ENCODE data around the gene ATP12A. TPM values are rescaled to one million over a fixed set of nuclear protein-coding genes. Genes with fewer than 3 reads are reported as not detected.
A peak's percentile ranks its signal among the peaks of the same experiment; 100 is the strongest.
"Not testable (repeated sequence)": the region's sequence is repeated elsewhere in the genome, so short reads cannot be mapped to it uniquely, and the experiment has no call there.

Gene ATP12A
- total RNA-seq, 2 donors from 2014 or later = not detected

DNA sequence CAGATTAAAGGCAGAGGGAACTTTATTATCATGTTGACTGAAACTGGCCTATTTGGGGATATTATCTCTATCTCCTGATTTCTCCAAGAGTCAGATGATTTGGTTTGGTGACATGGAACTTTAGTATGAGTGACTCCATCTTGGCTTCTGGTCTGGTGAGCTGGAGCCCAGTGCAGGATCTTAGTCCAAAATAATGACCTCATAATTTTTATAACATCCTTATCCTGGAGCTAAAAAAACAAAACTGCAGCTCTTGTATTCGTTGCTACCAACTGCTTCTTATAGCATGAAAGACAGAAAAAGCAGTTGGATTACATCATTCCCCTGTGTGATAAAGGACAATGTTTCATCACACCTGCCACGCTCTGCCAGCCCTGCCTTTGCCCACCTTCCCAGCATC, 44.5 kb downstream of the ATP12A start:
- DNase-seq (ENCODE audit: low spot score) = no peak
- no peak for TF ChIP-seq CTCF (IDR thresholded peaks at IDR 0.05)
- Histone ChIP-seq H3K27ac (no peak overlapping the region), H3K4me1 (no peaks in the 10 kb centered on the region), H3K9me3 (no peaks in the 10 kb centered on the region), H3K27me3 (no peaks in the 10 kb centered on the region), H3K36me3 (no peaks in the 10 kb centered on the region), H3K4me3 (no peak overlapping the region)

DNA sequence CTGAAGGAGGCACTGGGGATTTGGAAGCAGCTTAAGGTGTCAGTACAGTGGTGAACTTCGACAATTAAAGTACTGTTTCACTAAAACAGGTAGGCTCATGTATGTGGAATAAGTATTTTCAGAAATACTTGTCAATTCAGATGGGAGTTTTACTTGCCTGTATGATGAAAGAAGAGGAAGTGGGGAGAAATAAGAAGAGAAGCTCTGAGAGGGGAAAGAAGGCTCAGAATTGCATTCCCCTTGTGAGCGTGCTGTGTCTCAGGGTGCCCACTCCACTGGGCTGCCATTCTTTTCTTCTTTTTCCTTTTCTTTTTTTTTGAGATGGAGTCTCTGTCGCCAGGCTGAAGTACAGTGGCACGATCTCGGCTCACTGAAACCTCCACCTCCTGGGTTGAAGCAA, 45.2 kb downstream of the ATP12A start:
- TF ChIP-seq CTCF (IDR thresholded peaks at IDR 0.05) = no peak
- H3K36me3 ChIP-seq = no peaks in the 10 kb centered on the region
- H3K27me3 ChIP-seq = no peaks in the 10 kb centered on the region
- H3K27ac ChIP-seq = no peak overlapping the region
- H3K4me1 ChIP-seq = no peaks in the 10 kb centered on the region
- DNase-seq (ENCODE audit: low spot score) = no peak
- H3K4me3 ChIP-seq = no peak overlapping the region
- no peaks in the 10 kb centered on the region for H3K9me3 ChIP-seq

GRCh38 chr13:24727731-24728601, 47.8 kb downstream of the ATP12A start:
- no peak overlapping the region for H3K4me3 ChIP-seq
- H3K4me1 ChIP-seq = no peaks in the 10 kb centered on the region
- peaks cover 0 to 5% of the 10 kb centered on the region in 2 donors for H3K9me3 ChIP-seq
- no peaks in the 10 kb centered on the region for H3K36me3 ChIP-seq
- no peaks in the 10 kb centered on the region for H3K27me3 ChIP-seq
- TF ChIP-seq CTCF (IDR thresholded peaks at IDR 0.05) = peak; percentile 56 to 77
- no peak overlapping the region for H3K27ac ChIP-seq
- peak; percentile 62 for DNase-seq (ENCODE audit: low spot score)

- H3K9me3 ChIP-seq; H3K4me1 ChIP-seq; H3K27me3 ChIP-seq; DNase-seq (ENCODE audit: low spot score); H3K27ac ChIP-seq; H3K4me3 ChIP-seq; H3K36me3 ChIP-seq: not testable (repeated sequence)
Observed at GRCh38 chr13:24730873-24731567, 50.8 kb downstream of the ATP12A start.

- H3K27ac ChIP-seq = no peak overlapping the region
- H3K27me3 ChIP-seq = no peaks in the 10 kb centered on the region
- H3K4me3 ChIP-seq = no peak overlapping the region
- no peak for TF ChIP-seq CTCF (IDR thresholded peaks at IDR 0.05)
- DNase-seq (ENCODE audit: low spot score) = peak; percentile 9
- H3K9me3 ChIP-seq = peaks cover 0 to 5% of the 10 kb centered on the region in 2 donors
- H3K4me1 ChIP-seq = no peaks in the 10 kb centered on the region
- H3K36me3 ChIP-seq = no peaks in the 10 kb centered on the region
Observed at GRCh38 chr13:24734950-24735349, 54.7 kb downstream of the ATP12A start.

DNA sequence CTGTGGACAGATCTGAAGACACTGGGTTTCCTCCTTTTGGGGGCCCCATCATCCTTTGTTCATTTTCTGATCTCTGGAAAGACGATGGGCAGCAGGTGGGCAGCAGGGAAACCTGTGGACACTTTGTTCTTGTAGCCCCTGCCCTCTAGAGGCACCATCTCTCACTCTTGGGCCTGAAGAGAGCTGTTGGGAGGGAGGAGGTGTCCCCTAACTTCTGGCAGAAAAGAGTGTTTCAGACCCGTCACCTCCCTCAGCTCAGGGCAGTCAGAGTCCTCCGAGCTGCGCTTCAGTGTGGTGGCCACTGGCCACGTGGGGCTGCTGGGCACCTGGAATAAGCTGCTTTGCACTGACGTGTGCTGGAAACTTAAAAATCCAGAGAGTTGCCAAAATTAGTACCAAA, 56.8 kb downstream of the ATP12A start:
- H3K27ac ChIP-seq = no peak overlapping the region
- no peak for TF ChIP-seq CTCF (IDR thresholded peaks at IDR 0.05)
- no peak overlapping the region for H3K4me3 ChIP-seq
- no peak for DNase-seq (ENCODE audit: low spot score)
- no peaks in the 10 kb centered on the region for H3K27me3 ChIP-seq
- no peaks in the 10 kb centered on the region for H3K4me1 ChIP-seq
- no peaks in the 10 kb centered on the region for H3K9me3 ChIP-seq
- no peaks in the 10 kb centered on the region for H3K36me3 ChIP-seq
